GM15510 (cell line): ENCODE results near the gene NKAIN2.

Experiments used
- POLR2A ChIP-seq: IDR thresholded peaks from 3 replicates; pipeline ENCODE4 v1.6.1; 2011; ENCODE audit warnings: borderline replicate concordance; ENCODE audit not compliant: insufficient read length; ENCODE audit errors: extremely low read depth

NKAIN2 gene

DNA sequence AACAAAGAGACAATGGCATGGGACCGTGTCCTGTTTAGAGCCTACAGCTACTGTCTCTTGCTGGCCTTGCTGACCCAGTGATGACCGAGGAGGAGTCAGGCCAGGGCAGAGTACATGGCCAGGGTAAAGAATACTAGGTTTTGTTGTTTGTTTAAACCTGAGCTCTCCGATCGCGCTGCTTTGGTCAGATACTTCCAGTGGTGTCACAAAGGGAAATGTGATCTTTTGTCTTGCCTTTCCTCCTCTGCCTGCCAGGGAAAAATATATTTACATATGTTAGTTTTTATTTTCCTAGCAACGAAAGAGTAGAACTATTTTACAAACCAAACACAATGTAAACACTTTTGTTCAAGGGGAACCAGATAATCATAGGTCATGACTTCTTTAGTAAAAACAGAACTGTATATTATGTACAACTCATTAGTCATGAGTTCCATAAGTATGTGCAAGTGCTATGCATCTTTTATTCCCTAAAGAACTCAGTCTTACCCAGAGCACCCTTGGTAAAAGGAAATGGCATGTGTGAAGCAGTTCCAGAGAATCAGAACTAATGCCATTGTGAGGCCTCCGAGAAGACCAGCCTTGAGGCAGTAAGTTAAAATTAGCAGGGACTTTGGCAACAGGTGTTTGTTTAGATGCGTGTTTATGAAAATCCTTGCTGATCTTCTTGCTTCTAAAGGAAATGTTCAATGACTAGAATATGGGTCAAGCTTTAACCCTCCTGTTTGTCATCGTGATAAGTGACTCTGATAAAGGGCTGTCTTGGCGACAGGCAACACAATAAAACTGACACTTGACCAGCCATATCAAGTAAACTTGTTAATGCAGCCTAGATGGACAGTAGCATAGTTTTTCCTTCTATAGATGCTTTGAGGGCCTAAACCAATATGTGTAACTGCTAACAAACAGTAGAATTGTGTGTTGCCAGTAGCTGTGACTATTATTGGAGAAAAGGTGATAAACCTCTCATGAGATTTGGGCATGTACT, 204.6 kb downstream of the NKAIN2 start:
- no peak for TF ChIP-seq POLR2A

DNA sequence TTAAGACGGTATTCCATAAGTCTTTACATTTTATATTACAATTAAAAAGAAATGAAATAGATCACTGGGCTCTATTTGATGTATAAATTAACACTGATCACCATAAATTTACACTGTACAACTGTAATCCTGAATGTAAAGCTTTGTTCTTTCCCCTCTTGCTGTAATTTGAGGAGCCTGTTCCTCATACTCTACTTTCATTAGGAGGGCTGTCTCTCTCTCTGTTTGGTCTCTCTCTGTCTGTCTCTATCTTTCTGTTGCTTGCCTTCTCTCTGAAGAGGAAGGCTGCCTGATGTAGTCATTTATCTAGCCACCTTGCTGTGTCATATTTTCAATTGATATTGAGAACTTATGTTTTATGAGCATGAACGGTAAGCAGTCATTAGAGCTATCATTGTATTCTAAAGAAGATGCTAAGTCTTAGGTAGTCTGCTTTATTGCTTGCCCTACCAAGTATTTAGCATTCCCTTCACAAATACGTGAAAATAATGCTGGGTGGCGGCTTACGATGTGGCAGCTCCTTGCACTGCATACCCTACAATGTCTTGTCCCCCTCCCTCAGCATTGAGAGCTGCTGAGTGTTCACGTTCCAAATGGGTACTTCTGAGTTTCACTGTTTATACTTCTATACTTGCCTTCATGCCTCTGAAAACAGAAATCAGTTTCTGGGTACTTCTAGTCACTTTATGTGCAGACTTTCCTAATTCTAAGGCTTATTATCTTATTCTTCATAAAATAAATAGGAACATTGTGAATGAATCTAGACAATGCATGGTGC, 205.5 kb downstream of the NKAIN2 start:
- TF ChIP-seq POLR2A: no peak

DNA sequence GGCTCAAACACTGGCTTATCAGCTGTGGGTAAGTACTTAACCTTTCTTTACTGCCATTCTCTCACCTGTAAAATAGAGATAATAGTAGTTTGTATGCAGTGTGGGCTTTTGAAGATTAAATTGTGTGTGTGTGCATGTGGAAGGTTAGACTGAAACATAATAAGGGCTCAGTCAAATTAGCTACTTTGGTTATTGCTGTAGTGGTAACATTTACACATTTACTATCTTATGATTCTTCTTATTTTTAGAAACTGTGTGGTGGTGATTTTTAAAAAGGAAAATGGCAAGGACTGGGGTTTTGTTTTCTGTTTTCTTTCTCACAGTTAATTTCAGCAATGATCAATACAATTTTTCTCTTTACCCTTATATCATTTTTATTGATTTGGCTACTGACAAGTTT, 206.9 kb downstream of the NKAIN2 start:
- no peak for TF ChIP-seq POLR2A

DNA sequence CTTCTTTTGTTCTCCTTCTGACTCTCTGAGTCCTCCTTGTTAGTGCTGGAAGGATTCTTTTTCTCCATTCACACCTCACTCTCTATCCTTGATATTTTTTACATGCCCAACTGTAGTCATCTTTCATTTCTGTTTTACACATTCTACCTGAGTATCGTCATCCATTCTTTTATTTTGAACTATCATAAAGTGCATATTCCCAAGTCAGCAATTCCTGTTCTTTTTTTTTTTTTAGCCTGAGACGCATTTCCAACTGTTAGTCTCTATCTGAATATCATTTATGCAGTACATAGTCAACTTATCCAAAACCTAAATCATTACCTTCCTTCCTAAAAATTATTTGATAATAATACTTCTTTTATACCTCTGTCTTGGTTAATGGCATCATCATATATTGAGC, 207.5 kb downstream of the NKAIN2 start:
- TF ChIP-seq POLR2A: no peak

DNA sequence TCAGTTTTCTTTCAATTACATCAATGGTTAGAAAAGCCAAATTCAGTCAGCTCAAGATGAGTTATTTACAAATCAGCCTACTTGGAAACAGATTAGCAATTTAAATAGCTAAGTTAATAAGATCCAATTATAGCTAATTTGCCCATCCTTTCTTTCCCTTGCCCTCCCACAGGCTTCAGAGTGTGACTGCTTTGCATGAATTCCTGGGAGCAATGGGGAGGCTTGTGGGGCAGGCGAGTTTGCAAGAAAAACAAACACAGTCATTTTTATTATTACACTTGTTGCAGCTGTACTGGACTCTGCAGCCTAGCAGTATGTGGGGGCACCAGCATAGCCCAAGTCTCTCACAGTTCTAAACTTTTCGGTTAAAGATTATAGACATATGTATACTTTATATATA, 219.0 kb downstream of the NKAIN2 start:
- no peak for TF ChIP-seq POLR2A

DNA sequence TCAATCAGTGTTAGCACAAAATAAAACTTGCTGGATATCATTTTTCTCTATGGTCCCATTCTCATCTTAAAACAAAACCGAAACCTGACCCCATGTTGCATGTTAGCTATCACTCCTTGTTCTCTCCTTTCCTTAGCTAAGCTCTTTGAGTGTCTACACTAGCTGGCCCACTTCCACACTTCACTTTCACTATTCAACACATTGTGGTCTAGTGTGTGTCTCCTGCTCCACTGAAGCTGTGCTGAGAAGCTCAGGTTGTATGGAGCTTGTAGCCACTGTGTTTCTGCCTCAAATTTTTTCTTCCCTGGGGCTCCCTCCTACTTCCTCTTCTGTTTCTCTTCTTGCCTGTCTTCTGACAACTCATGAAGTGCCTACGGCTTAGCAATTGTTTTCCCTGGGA, 223.0 kb downstream of the NKAIN2 start:
- no peak for TF ChIP-seq POLR2A

DNA sequence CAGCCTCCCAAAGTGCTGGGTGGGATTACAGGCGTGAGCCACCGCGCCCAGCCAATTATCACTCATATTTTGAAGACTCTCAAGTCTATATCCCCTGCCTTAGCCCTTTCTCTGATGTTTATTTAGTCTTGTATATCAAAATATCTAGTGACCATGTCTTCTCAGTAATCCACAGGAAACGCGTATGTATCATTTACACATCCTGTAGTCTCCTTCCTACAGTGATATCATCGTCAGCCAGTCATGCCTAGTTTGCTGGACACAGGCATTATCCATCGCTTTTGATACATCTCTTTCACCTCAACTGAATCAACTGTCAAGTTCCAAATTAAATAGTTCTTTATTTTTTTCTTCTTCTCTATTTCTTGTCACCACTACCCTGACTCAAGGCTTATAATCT, 223.7 kb downstream of the NKAIN2 start:
- no peak for TF ChIP-seq POLR2A

DNA sequence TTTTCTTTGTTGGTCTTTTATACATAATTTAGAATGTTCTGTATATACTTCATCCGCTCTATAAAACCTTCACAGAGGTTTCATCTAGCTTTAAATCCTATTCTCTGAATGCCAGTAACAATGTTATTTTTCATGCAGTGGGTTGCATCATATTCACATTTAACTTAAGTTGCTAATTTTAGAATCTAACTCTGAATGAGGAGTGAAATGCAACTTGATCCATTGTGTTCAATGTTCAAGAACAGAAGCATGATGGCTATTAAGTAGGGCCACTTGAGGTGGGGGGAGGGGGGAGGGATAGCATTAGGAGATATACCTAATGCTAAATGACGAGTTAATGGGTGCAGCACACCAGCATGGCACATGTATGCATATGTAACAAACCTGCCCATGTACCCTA, 224.5 kb downstream of the NKAIN2 start:
- TF ChIP-seq POLR2A: no peak

DNA sequence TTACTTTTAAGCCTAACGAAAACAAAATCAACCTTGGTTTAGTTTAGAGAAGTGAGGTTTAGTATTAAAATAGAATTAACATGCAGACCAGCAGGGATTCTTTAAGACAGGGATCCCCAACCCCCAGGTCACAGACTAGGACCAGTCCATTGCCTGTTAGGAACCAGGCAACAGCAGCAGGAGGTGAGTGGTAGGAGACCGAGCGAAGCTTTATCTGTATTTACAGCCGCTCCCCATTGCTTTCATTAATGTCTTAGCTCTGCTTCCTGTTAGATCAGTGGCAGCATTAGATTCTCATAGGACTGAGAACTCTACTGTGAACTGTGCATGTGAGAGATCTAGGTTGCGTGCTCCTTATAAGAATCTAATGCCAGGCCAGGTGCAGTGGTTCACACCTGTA, 225.9 kb downstream of the NKAIN2 start:
- no peak for TF ChIP-seq POLR2A

DNA sequence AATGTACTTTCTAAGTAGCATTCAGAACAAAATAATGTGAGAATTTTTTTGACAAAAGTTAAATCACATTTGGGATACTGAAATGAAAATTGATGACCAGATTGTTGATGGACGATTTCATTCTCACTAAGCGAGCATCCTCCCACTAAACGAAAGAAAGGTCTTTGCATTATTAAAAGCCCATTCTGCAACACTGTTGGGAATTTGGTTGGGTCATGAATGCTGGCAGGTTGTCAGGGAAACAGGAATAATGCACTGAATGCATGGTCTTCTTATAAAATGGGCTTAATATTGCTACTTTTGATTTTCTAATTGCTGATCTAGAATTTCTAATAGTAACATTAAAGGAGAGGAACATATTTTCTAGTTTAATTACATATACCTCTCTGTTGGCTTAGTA, 229.8 kb downstream of the NKAIN2 start:
- no peak for TF ChIP-seq POLR2A

DNA sequence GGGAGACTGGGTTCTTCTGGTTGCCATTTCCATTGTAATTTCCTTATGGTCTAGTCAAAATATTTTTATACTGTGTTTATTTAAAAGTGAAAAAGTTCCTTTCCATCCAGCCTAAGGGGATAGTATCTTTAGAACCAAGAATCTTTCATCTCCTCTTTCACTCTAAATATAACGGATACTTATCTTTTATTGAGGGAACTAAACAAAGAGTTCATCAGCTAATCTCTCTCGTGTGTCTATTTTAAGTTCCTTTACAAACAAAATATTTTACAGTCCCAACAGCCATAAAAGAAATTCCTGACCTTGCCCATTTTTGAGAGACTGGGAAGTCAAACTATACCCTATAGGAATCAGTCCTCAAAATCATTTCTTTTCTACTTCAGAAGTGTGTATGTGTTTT, 232.7 kb downstream of the NKAIN2 start:
- TF ChIP-seq POLR2A: no peak

DNA sequence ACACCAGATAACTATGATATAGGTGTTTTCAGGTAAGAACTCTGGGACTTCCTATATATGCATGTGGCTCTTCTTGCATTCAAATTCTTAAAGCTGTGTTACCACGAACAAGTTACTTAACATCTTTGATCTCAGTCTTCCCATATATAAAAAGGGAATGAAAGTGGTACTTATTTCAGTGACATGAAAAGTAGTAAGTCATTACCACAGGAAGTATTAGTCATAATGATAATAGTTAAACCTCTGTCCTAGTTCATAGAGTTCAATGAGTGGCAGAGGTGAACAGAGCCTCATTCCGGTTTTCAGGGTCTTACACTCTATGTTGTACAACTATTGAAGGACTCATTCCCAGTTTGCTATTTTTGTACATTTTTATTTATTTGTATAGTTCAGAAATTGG, 237.0 kb downstream of the NKAIN2 start:
- no peak for TF ChIP-seq POLR2A

DNA sequence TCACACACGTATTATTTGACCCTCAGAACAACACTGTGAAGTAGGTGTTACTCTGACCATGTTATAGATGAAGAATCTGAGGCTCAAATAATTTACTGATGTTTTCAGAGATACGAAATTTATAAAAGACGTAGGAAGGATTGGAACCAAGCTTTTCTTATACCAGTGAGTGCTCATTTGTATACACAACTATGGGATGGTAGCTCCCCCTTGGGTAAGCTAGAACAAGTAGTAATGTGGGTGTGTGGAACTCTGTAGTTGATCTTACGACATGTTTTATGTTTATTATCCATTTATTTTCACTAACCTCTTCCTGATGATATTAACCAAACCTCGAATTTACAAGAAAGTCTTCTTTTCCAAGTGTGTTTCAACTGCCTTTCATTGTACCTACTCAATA, 248.5 kb downstream of the NKAIN2 start:
- TF ChIP-seq POLR2A: no peak

DNA sequence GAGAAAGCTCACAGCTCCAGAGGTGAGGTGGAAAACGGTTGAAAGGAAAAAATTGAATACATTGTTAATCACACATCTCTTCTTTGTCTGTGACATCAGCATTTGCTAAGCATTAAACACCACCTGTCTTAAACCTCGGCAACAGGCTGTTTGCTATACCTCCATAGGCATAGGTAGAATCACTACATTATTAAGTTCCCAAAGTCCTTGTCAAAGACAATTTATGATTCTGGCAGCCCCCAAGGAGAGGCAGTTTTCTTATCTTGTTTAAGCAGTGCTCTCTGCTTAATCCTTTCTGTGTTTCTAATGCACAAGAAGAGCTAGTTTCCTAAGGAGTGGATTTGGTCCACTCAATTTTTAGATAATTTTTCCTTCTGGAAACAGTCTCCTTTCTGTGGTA, 249.7 kb downstream of the NKAIN2 start:
- no peak for TF ChIP-seq POLR2A

DNA sequence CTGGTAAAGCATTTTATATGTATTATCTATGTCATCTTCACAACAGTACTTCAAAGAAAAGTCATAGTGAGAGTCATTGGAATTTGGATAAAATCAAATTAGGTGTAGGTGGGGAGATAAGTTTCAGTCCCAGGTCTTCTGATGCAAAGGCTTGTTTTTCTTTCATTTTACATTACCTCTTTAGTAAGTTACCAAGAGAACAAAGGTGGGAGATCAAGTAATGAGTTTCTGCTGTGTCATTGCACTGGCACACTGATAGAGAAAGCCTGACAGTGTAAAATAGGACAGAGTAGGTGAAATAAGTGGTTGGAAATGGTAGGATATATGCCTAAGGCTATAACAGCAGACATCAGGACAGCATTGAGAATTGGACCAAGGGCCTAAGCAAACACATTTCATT, 250.4 kb downstream of the NKAIN2 start:
- TF ChIP-seq POLR2A: no peak

DNA sequence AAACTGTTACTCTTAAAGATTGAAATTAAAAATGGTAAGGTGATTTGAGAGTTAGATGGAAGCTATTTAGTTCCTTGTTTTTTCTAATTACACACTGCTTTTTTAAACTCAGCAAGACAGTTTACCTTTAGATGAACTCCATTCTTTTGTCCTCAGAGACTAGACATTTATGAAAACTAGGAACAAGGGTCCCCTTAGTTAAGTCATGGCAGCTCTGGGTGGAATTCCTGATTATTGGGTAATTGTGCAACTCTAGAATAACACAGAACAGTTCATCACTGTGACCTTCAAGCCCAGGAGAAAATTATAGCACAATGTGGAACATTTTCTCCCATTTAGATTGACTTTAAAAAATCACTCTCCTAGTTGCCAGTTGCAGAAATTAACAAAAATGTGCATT, 251.7 kb downstream of the NKAIN2 start:
- TF ChIP-seq POLR2A: no peak
